HUES64 (cell line): ENCODE measurements around the gene NBAS.

Experiments used
- H3K27ac ChIP-seq: 2 replicates; pipeline ENCODE4 v1.7.0; 2013; ENCODE audit warnings: low read depth, low read length, inconsistent platforms
- H3K27me3 ChIP-seq: 2 replicates; pipeline ENCODE4 v1.6.1; 2013; ENCODE audit warnings: mild to moderate bottlenecking, low read length; ENCODE audit not compliant: insufficient read depth
- H3K36me3 ChIP-seq: 2 replicates; pipeline ENCODE4 v1.6.1; 2013; ENCODE audit warnings: mild to moderate bottlenecking, low read length; ENCODE audit not compliant: insufficient read depth
- H3K4me1 ChIP-seq: 2 replicates; pipeline ENCODE4 v1.6.1; 2013; ENCODE audit warnings: mild to moderate bottlenecking, low read length, moderate library complexity; ENCODE audit not compliant: insufficient read depth
- H3K4me3 ChIP-seq: 2 replicates; pipeline ENCODE4 v1.5.1; 2013; ENCODE audit warnings: mild to moderate bottlenecking, low read length, moderate library complexity
- H3K9ac ChIP-seq: 2 replicates; pipeline ENCODE4 v1.6.1; 2013; ENCODE audit warnings: mild to moderate bottlenecking, low read depth, low read length
- H3K9me3 ChIP-seq: 2 replicates; pipeline ENCODE4 v1.6.1; 2013; ENCODE audit warnings: low read depth, low read length; ENCODE audit not compliant: insufficient read depth
- WGBS: fragments of 150-250, 120-280 bp; methylation state at CpG from one replicate; pipeline ENCODE4 v1.1.7; 2013; ENCODE audit warnings: missing lambda C conversion rate; 5-methylcytosine and 5-hydroxymethylcytosine counted together

NBAS gene

DNA sequence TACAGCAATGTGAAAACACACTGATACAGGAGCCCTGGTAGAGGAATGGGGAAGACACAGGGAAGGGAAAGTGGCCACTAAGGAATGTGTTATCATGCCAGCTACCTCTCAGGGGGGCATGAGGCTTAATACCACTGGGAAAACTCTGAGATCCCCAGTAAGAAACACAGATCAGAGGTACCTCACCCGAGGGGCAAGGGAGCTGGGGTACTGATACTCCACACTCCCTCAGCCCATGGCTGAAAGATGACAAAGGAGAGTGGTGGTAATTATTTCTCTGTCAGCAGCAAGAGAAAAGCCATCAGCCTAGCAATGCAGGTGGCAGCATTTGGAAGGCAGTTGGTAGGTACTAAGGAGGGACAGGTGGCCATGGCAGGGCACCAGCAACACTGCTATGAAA lies 434.8 kb downstream of the NBAS start:
- no peaks in the 10 kb centered on the region for H3K36me3 ChIP-seq

DNA sequence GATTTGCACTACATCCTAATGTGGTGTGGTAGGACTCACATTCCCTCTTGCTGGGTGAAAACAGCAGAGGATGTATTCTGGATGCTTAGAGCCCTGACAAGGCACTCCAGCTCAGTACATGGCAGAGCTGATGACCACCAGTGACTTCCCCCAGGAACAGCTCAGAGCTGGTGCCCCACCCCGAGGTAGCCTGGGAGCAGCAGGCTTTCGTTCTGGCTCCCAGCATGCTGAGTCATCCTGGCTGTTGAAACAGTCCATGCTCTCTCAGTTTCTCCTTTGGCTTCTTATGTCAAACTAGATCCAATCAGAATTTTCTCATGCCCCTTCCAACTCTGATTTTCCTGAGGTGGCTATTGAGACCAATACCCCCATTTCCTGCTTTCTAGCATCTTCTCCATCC lies 438.2 kb downstream of the NBAS start:
- Histone ChIP-seq H3K4me1 (peaks cover 16% of the 10 kb centered on the region), H3K27me3 (no peaks in the 10 kb centered on the region), H3K9ac (no peak overlapping the region), H3K27ac (no peak overlapping the region), H3K9me3 (0 out of 2 replicates have a peak, but pooled peaks cover 3% of the 10 kb centered on the region), H3K36me3 (no peaks in the 10 kb centered on the region), H3K4me3 (no peak overlapping the region)
- WGBS, result 84% methylated on average over 2 of the region's 2 CpGs

More for the DNA sequence above, 434.8 kb downstream of the NBAS start:
- Histone ChIP-seq H3K27ac (no peak overlapping the region), H3K9me3 (0 out of 2 replicates have a peak, but pooled peaks cover 3% of the 10 kb centered on the region), H3K4me1 (no peaks in the 10 kb centered on the region), H3K27me3 (no peaks in the 10 kb centered on the region), H3K9ac (no peak overlapping the region), H3K4me3 (no peak overlapping the region)
- 88% methylated on average over 1 of the region's 1 CpG for WGBS

DNA sequence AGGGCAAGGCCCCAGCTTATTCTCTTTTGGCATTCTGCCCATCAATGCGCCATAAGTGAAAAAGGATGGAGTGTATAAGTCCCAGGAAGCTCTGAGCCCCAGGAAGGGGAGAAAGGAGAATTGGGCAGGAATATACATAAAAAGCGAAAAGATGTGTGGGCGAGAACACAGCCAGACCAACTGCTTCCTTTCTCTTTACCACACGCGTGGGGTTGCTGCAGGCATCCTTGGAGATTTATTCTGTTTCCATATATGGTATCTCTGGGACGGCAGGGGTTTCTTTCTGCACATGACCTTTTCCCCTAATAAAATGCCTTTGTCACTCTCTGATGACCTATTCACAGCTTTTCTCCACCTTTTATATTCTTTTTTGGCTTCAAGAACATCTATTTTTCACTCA lies 440.5 kb downstream of the NBAS start:
- 83% methylated on average over 6 of the region's 6 CpGs for WGBS
- H3K36me3 ChIP-seq, result no peaks in the 10 kb centered on the region
- H3K9ac ChIP-seq, result no peak overlapping the region

DNA sequence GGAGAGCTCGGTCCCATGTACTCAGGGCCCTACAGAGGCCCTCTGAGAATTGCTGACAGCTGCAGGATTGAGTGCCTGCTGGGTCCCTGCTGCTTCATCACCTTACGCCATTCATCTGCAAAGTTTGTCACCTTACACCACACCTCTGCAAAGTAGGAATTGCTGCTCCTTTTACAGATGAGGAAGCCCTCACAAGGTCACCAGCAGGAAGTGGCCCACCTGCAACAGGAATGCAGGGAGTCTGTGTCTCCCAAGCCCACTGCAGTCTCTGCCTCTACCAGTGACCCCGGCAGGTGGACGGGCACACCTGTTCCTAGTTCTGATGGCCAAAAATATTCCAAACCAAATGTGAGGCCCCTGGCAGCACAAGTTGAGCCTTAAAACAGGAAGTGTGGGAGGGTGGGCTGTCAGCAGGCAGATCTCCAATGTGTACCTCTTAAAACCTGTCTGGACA lies 441.4 kb downstream of the NBAS start:
- Histone ChIP-seq H3K27me3 (no peaks in the 10 kb centered on the region), H3K9me3 (0 out of 2 replicates have a peak, but pooled peaks cover 2% of the 10 kb centered on the region), H3K27ac (peak overlapping the region; percentile 64; the same call in 1 of the 2 replicates), H3K36me3 (no peaks in the 10 kb centered on the region), H3K4me3 (no peak overlapping the region), H3K9ac (no peak overlapping the region), H3K4me1 (peaks cover 16% of the 10 kb centered on the region)
- WGBS, result 59% methylated on average over 4 of the region's 4 CpGs

More for the DNA sequence above, 440.5 kb downstream of the NBAS start:
- Histone ChIP-seq H3K4me3 (no peak overlapping the region), H3K4me1 (peaks cover 16% of the 10 kb centered on the region), H3K9me3 (0 out of 2 replicates have a peak, but pooled peaks cover 3% of the 10 kb centered on the region), H3K27me3 (no peaks in the 10 kb centered on the region), H3K27ac (no peak overlapping the region; the same call in 1 of the 2 replicates)

DNA sequence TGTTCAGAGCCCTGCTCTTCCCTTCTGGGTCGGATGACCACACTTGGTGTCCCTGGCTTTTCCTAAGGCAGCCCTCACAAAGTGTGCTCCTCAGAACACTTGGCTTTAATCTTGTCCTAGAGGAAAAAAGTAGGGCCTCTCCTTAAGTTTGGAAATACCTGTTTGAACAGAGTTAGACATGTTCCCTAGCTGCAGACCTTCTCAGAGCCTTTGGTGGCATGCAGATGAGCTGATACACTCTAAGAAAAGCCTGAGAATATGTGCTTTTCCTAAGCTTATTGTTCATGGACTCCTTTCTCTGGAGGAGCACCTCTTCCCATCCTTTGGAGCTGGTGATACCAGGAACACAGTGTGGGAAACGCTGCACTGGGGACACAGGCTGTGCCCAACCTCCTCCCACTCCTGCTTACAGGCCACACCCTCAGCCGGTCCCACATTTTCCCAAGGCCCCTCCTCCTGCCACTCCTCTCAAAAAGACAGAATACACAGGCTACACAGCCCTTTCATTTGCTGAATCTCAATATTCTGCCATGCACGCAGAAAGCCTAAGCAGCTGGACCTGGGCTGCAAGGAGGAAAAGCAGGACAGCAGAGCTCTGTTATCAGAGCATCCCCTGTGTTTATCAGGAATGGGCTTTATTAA lies 443.6 kb downstream of the NBAS start:
- Histone ChIP-seq H3K9me3 (peaks cover 13% of the 10 kb centered on the region), H3K4me1 (peaks cover 16% of the 10 kb centered on the region), H3K27me3 (no peaks in the 10 kb centered on the region), H3K4me3 (no peak overlapping the region), H3K9ac (no peak overlapping the region), H3K36me3 (no peaks in the 10 kb centered on the region), H3K27ac (no peak overlapping the region)
- 93% methylated on average over 4 of the region's 4 CpGs for WGBS
